Fibroblast of villous mesenchyme (primary cell): Measurements from ENCODE around the gene KRTAP7-1. TPM values are rescaled to one million over a fixed set of nuclear protein-coding genes. Genes with fewer than 3 reads are reported as not detected.

Experiments
- DNase-seq: peaks from one replicate; pipeline ENCODE4 v3.0.0-alpha.2; 2010; ENCODE audit warnings: low read depth
- H3K4me3 ChIP-seq: 2 replicates; pipeline ENCODE4 v1.5.1; 2011; ENCODE audit warnings: low read depth, mild to moderate bottlenecking, low read length
- total RNA-seq: library from RNA; depleted of rRNA; stranded (reverse); fragments of >200 nt; gene quantifications from 2 replicates; pipeline ENCODE4 v1.2.3, GENCODE V29; 2012
- TF ChIP-seq, protein P1 (sequence below): IDR thresholded peaks from 2 replicates; pipeline ENCODE4 v1.5.1; 2012; ENCODE audit warnings: low read depth, mild to moderate bottlenecking, low read length; ENCODE audit not compliant: insufficient read depth

KRTAP7-1 gene, protein sequence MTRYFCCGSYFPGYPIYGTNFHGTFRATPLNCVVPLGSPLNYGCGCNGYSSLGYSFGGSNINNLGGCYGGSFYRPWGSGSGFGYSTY
- total RNA-seq: not detected in 2 replicates

DNA sequence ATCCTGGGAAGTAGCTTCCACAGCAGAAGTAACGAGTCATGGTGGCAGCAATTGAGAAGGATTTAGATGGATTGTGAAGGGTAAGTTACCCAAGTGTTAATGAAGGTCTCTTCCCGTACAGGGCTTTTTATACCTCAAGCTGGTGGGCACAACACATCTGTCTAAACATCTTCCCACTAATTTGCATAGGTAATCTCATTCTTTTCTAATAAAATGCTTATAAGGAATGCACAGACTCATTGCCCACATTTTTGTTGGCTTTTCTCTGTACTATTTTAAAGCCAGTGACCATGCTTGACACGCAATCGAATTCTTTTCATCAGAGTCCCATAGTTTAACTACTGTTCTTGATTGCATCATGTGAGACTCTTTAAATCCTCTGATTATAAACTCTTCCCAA lies at the start of gene KRTAP7-1:
Gene KRTAP7-1 (minus strand): TSS at position 101 of the 400 bp plus-strand sequence. CDS start 61 bp downstream, at position 40.
- TF ChIP-seq, protein P1, sequence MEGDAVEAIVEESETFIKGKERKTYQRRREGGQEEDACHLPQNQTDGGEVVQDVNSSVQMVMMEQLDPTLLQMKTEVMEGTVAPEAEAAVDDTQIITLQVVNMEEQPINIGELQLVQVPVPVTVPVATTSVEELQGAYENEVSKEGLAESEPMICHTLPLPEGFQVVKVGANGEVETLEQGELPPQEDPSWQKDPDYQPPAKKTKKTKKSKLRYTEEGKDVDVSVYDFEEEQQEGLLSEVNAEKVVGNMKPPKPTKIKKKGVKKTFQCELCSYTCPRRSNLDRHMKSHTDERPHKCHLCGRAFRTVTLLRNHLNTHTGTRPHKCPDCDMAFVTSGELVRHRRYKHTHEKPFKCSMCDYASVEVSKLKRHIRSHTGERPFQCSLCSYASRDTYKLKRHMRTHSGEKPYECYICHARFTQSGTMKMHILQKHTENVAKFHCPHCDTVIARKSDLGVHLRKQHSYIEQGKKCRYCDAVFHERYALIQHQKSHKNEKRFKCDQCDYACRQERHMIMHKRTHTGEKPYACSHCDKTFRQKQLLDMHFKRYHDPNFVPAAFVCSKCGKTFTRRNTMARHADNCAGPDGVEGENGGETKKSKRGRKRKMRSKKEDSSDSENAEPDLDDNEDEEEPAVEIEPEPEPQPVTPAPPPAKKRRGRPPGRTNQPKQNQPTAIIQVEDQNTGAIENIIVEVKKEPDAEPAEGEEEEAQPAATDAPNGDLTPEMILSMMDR: no peak
- no peak for DNase-seq
- no peak within 1 kb of the TSS for H3K4me3 ChIP-seq

DNA sequence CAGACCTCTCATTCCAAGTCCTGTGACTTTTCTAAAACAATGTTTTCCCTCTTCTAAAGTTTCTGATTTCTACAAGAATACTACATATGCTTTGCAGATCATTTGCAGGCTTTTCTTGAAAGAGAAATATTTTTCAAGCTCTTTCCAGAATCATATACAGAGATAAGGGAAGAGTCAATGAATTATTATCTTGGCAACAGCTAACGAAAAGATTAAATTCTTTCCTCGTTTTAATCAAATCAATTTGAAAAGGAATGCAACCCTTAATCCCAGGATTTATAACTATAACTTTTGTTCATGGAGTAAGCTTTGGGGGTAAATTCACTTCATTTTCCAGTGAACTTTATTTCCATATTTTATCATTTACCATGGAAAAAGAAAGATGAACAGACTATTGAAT lies 45.0 kb upstream of the KRTAP7-1 start:
- DNase-seq: no peak
- TF ChIP-seq, protein P1: no peak
- no peak overlapping the region for H3K4me3 ChIP-seq

DNA sequence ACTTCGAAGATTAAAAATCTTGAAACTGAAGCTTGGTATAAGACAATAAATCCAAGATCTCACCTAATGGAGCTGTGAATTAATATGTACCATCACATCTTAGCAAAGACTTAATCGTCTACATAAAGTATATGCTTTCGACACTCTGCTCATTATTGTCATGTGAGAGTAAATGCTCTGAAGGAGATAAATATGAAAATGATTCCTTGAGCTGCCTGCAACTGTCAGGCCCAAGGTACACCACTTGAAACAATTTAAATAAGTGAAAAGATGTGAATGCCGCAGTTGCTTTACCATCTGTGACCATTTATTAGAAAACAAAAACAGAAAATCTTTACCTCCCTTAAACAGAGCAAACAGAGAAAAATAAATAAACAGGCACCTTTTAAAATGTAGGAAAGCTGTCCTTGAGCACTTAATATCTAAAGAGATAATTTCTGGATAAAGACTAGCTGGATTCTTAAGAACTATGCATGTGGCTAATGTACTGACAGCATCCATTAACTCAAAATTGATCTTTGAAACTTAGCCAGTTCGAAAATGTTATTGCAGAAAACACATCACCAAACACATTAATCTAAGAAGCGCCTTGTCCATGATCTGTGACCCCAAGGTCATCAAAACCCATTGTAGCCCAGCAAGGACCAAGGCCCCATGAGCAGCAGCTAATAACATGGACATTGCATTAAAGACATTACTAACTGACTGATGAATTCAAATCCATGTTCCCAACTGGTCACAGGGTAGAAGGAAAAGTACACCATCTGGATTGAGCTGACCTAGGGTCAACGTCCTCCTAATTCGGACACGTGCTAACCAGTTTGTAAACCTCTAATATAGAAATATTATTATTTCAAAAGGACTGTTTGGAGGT lies 18.3 kb upstream of the KRTAP7-1 start:
- TF ChIP-seq, protein P1: no peak
- DNase-seq: no peak
- H3K4me3 ChIP-seq: no peak overlapping the region

GRCh38 chr21:30842990-30843389 lies 13.4 kb upstream of the KRTAP7-1 start:
- DNase-seq: no peak
- TF ChIP-seq, protein P1: no peak
- H3K4me3 ChIP-seq: no peak overlapping the region

GRCh38 chr21:30839304-30839703 lies 9.7 kb upstream of the KRTAP7-1 start:
- H3K4me3 ChIP-seq: no peak overlapping the region
- TF ChIP-seq, protein P1: no peak
- no peak for DNase-seq

DNA sequence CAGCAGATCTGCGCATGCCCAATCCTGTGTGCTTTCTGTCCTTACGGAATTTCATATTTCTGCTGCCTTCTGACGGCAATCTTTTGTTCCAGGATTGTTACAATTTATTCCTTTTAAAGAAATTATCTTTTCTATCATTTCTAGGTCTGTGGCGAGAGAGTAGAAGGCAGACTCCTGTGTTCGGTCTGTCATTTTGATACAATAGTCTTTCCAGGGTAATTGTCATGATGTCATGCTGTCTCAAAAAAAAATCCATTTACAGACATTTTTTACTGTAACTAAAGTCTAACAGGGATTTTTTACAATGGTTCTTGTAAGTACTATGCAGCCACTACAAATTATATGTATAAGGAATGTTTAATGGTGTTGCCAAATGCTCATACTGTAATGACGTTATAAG lies 9.0 kb upstream of the KRTAP7-1 start:
- TF ChIP-seq, protein P1: no peak
- no peak for DNase-seq
- no peak overlapping the region for H3K4me3 ChIP-seq
